ENCODE results near the gene RRH. TPM values are rescaled to one million over a fixed set of nuclear protein-coding genes. Genes with fewer than 3 reads are reported as not detected.
"Not testable (repeated sequence)": the region's sequence is repeated elsewhere in the genome, so short reads cannot be mapped to it uniquely, and the experiment has no call there.

Gene RRH
- total RNA-seq = 1 to 10 TPM in 1 of 4 donors, under 1 TPM in 1, not detected in 2; 0.22 to 1.6 TPM

- WGBS, 2 donors = 94 to 99% methylated on average over 2 of the region's 2 CpGs
- Histone ChIP-seq H3K27ac (no peak within 1 kb of the TSS), H3K36me3 (peaks cover 0 to 14% of the 10 kb centered on the region in 2 donors), H3K4me3 (replicated peaks in 1 of 3) (no peak within 1 kb of the TSS), H3K9me3 (no peaks in the 10 kb centered on the region), H3K27me3 (no peaks in the 10 kb centered on the region), H3K4me1 (no peaks in the 10 kb centered on the region)
- intact Hi-C loops (cut with DNase I) = no loop called here
- no peak for DNase-seq
- TF ChIP-seq POLR2A (IDR thresholded peaks at IDR 0.05) = no peak
- TF ChIP-seq CTCF (IDR thresholded peaks at IDR 0.05) = no peak
Measured at GRCh38 chr4:109827672-109828071, at the start of gene RRH. Gene RRH (plus strand): TSS chr4:109827972. CDS start chr4:109828028, 56 bp downstream.

- H3K4me1 ChIP-seq; H3K9me3 ChIP-seq; DNase-seq; H3K36me3 ChIP-seq; H3K4me3 ChIP-seq (replicated peaks in 1 of 3); intact Hi-C loops (cut with DNase I); H3K27me3 ChIP-seq; H3K27ac ChIP-seq: not testable (repeated sequence)
- 91 to 93% methylated on average over 2 of the region's 2 CpGs for WGBS, 2 donors
Measured at GRCh38 chr4:109782092-109782491, 45.7 kb upstream of the RRH start.

GRCh38 chr4:109786846-109787245 is 40.9 kb upstream of the RRH start:
- no peaks in the 10 kb centered on the region for H3K27me3 ChIP-seq
- TF ChIP-seq CTCF (IDR thresholded peaks at IDR 0.05) = no peak
- no peak for TF ChIP-seq POLR2A (IDR thresholded peaks at IDR 0.05)
- 74 to 80% methylated on average over 1 of the region's 1 CpG for WGBS, 2 donors
- no peak overlapping the region for H3K4me3 ChIP-seq (replicated peaks in 1 of 3)
- no peak overlapping the region for H3K27ac ChIP-seq
- intact Hi-C loops (cut with DNase I) = no loop called here
- H3K36me3 ChIP-seq = no peaks in the 10 kb centered on the region
- no peaks in the 10 kb centered on the region for H3K9me3 ChIP-seq
- no peaks in the 10 kb centered on the region for H3K4me1 ChIP-seq
- no peak for DNase-seq

GRCh38 chr4:109787807-109788206 is 40.0 kb upstream of the RRH start:
- no peak for DNase-seq
- no peaks in the 10 kb centered on the region for H3K36me3 ChIP-seq
- no peaks in the 10 kb centered on the region for H3K9me3 ChIP-seq
- no peaks in the 10 kb centered on the region for H3K27me3 ChIP-seq
- H3K27ac ChIP-seq = no peak overlapping the region
- intact Hi-C loops (cut with DNase I) = no loop called here
- no peak overlapping the region for H3K4me3 ChIP-seq (replicated peaks in 1 of 3)
- H3K4me1 ChIP-seq = no peaks in the 10 kb centered on the region
- TF ChIP-seq CTCF (IDR thresholded peaks at IDR 0.05) (no peak), POLR2A (IDR thresholded peaks at IDR 0.05) (no peak)
- 30 to 63% methylated on average over 1 of the region's 1 CpG for WGBS, 2 donors

- TF ChIP-seq POLR2A (IDR thresholded peaks at IDR 0.05) (no peak), CTCF (IDR thresholded peaks at IDR 0.05) (no peak)
- no peak overlapping the region for H3K27ac ChIP-seq
- intact Hi-C loops (cut with DNase I) = no loop called here
- no peak for DNase-seq
- H3K9me3 ChIP-seq = no peaks in the 10 kb centered on the region
- WGBS, 2 donors = 84 to 93% methylated on average over 6 of the region's 6 CpGs
- no peak overlapping the region for H3K4me3 ChIP-seq (replicated peaks in 1 of 3)
- no peaks in the 10 kb centered on the region for H3K36me3 ChIP-seq
- H3K4me1 ChIP-seq = no peaks in the 10 kb centered on the region
- no peaks in the 10 kb centered on the region for H3K27me3 ChIP-seq
Measured at GRCh38 chr4:109795059-109795458, 32.7 kb upstream of the RRH start.

- H3K4me3 ChIP-seq (replicated peaks in 1 of 3) = no peak overlapping the region
- intact Hi-C loops (cut with DNase I) = no loop called here
- peaks cover 0 to 13% of the 10 kb centered on the region in 2 donors for H3K4me1 ChIP-seq
- H3K9me3 ChIP-seq = no peaks in the 10 kb centered on the region
- H3K27me3 ChIP-seq = no peaks in the 10 kb centered on the region
- no peak for DNase-seq
- no peak overlapping the region for H3K27ac ChIP-seq
- TF ChIP-seq POLR2A (IDR thresholded peaks at IDR 0.05) (no peak), CTCF (IDR thresholded peaks at IDR 0.05) (no peak)
- H3K36me3 ChIP-seq = no peaks in the 10 kb centered on the region
Measured at GRCh38 chr4:109798866-109799265, 28.9 kb upstream of the RRH start.
